ENCODE measurements around the gene FBXO10.
"Not testable (repeated sequence)": the region's sequence is repeated elsewhere in the genome, so short reads cannot be mapped to it uniquely, and the experiment has no call there.

FBXO10 gene

DNA sequence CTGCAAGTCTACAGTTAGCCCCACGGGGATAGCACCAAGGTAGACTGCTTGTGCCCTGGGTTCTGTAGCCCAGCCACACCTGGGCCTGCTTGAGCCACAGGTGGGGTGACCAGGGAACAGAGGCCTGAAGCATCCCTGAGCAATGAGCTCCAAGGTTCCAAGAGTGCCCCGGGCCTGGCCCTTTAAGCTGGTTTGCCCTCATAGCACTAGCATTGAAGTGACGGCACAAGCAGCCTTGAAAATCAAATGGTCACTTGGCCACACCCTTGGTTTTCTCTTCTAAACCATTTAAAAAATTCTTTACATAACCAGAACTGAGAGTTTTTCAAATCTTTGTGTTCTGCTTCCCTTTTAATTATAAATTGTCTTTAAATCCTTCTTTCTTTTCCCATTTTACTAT, 24.7 kb downstream of the FBXO10 start:
- no peak for DNase-seq (ENCODE audit: low read depth in 2 of 2)

DNA sequence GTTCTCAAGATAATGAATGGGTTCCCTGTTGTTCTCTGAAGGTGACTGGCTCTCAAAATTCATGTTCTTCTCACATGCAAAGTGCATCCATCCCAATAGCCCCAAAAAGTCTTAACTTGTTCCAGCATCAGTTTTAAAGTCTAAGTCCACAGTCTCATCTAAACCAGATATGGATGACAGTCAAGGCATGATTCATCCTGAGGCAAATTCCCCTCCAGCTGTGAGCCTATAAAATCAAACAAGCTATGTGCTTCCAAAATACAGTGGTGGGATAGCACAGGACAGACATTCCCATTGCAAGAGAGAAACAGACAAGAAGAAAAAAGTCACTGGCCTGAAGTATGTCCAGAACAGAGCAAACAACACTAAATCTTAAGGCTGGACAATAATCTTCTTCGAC, 25.4 kb downstream of the FBXO10 start:
- no peak for DNase-seq (ENCODE audit: low read depth in 2 of 2)

DNA sequence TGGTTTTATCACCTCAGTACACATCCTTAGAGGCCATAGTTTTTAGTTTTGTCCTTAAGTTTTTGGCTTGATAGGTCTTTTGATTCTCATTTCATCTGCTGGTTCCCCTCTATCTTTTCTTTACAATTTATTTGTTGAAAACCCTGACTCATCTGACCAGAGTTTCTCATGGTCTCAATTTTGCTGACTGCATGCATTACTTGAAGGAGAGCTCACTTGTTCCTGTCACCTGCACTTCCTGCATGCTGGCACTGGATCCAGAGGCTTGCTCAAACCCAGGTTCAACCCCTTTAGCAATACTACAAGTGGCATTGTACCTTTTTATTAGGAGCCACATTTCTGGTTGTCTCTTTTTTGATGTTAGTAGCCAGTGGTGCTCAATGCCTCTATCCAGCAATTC, 26.7 kb downstream of the FBXO10 start:
- DNase-seq (ENCODE audit: low read depth in 2 of 2), result no peak

DNA sequence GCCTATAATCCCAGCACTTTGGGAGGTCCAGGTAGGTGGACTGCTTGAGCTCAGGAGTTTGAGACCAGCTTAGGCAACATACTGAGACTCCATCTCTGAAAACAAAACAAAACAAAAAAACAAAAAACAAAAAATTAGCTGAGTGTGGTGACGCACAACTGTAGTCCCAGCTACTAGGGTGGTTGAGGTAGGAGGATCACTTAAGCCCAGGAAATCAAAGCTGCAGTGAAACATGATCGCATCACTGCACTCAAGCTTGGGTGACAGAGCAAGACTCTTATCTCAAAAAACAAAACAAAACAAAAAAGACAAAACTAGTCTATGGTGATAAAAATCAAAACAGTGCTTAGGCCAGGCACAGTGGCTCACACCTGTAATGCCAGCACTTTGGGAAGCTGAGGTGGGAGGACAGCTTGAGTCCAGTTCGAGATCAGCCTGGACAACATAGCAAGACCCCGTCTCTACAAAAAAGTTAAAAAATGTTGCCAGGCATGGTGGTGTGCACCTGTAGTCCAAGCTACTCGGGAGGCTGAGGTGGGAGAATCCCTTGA, 28.8 kb downstream of the FBXO10 start:
- no peak for DNase-seq (ENCODE audit: low read depth in 2 of 2)

DNA sequence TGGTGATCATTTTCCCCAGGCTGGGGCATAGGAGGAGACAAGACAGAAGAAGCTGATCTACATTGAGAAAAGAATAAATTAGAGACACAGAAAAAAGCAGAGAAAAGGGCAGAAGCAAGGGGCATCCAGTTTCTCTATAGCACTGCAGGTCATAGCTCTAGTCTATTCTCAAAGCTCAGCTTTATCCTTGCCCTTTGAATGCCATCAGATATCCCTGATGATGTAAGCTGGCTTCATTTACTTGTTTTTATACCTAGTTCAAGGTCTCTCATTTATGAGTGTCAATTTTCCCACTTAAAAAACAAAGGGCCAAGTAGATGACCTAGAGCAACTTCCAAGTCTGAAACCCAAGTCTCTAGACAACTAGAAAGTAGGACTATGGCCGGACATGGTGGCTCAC, 32.7 kb downstream of the FBXO10 start:
- no peak for DNase-seq (ENCODE audit: low read depth in 2 of 2)

DNA sequence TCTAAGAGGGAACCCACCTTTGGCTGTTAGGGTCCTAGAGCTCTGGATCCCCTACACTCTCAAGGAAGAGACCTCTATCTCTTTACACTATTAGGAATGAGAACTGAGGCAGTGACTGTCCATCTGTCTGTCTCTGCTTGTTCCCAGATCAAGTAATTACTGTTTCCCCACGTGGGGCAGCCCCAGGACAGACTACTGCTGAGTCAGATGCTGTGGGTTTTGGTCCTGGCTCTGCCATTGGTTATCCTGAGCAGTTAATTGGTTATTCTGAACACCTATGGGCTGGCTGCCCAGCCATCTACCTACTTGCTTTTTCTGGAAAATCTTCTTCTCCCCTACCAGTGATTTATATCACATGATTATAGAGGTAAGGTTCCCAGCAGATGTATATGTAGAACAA, 33.3 kb downstream of the FBXO10 start:
- DNase-seq (ENCODE audit: low read depth in 2 of 2), result no peak

DNA sequence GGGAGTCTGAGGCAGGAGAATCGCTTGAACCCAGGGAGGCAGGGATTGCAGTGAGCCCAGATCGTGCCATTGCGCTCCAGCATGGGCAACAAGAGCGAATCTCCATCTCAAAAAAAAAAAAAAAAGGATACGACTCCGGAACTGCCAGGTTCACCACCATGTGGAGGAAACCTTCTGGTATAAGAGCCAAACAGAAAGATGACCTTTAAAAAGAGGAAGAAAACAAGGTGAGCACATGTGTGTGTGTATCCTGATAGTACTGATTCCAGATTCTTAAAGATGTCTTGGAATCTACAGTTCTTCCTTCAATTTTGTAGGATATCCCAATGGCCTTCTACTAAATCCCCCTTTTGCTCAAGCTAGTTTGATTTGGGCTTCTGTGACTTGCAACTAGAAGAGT, 33.7 kb downstream of the FBXO10 start:
- no peak for DNase-seq (ENCODE audit: low read depth in 2 of 2)

DNA sequence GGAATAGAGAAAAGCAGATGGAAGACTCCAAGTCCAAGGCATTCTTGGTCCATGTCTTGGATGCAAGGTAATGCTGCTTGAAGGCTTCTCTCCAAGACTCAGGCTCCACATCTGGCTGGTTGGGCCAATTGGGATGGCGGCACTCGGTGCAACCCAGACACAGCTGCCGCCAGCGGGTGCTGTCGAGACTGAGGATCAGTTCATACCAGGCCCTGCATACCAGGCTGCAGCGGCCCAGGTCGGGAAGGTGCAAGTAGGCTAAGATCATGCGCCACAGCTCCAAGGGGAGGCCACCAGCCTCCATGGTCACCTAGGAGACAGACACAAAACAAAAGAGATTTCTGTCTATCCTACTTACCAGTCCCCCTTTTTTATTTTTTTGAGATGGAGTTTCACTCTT, 34.7 kb downstream of the FBXO10 start:
- no peak for DNase-seq (ENCODE audit: low read depth in 2 of 2)

DNA sequence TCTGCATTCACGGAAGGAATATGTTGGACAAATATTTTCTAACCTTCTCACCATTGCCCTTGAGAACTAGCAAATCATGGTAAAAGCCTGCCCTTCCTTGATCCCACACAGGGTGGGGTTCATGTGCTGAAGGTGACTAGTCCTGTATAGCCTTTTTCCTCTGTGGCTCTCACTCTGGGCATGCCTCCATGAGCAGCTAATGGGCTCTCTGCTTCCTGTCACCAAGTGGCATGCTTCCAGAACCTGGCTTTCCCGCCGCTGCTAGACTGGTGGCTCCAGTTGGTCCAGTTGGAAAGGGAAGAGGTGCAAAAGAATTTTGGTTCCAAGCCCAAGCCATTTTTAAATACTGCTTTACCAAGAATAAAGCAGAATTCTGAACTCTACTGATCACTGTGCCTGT, 35.5 kb downstream of the FBXO10 start:
- no peak for DNase-seq (ENCODE audit: low read depth in 2 of 2)

DNA sequence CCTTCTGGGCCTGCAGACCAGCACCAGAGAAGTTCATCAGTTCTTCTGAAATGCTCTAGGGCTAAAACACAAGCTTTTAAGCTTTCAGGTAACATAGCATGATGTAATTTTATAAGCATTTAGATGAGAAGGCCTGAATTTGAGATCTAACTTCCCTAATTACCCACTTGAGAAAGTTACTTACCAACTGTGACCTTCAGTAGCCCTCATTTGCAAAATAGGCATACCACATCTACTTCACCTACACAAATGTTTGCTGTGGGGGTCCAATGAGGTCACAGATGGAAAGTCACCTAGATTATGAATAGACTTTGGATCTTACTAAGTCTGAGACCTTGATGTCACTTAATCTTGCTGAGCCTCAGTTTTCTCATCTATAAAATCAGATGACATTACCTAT, 36.5 kb downstream of the FBXO10 start:
- DNase-seq (ENCODE audit: low read depth in 2 of 2), result no peak

DNA sequence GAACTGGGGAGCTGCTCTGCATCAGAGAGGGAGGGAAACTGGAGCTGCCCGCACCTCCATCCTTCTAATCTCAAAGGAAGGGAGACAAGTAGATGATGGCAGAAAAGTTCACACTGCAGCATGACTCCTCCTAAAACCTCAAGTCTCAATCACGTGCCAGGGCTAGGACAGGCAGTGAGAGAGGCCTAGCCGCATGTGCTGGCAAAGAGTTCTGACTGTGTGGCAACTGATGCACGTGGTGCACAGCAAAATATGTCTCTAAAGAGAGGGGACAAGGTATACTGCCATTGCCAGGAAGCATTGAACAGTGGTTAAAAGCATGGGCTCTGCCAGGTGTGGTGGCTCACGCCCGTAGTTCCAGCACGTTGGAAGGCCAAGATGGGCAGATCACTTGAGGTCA, 38.1 kb downstream of the FBXO10 start:
- no peak for DNase-seq (ENCODE audit: low read depth in 2 of 2)

DNA sequence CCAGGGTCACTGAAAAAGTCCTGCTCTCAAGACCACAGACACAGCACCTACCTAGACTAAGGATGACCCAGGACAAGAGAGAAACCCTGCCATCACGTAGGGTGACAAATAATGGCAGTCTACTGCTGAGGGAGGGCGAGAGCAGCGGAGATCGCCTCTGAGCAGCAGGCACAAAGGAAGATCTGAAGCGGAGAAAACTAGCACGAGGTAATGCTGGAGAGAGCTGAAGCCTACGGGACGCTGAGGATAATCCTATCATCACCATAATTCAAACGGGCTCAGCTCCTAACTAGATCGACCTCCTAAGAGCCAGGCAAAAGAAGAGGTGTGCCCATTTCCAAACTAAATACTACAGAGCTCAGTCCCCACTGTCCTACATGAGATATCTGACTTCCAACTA, 41.3 kb downstream of the FBXO10 start:
- DNase-seq (ENCODE audit: low read depth in 2 of 2), result no peak

DNA sequence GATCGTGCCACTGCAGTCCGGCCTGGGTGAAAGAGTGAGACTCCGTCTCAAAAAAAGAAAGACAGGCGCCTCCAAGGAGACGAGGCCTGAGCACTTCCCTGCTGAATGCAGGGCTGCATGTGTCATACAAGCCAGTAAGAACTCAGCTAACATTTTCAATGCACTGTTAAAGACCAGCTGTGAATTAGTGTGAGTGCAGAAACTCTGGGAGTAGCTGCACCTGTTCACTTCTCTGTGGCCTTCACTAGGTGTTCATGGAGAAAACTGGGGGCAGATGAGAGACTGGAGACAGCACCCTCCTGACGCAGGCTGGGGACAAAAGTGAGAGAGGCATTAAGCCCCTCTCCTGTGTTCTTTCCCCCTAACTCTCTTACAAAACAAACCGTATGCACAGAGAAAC, 41.8 kb downstream of the FBXO10 start:
- no peak for DNase-seq (ENCODE audit: low read depth in 2 of 2)

DNA sequence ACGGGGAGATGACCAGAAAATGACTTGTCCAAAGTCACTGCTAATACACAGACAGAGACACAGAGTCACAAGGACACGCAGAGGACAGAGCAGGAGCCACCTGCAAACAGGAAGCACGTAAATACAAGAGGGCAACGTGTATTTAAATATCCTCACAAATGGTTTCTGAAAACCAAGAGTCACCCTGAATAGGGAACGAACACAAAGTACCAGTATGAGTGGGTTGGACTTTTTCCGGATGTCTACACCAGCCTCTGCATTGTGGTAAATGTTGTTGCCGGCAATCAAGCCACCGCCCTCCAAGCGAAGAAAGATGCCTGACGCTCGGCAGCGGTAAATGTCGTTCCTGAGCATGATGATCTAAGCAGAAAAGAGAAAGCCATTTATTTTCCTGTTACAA, 44.5 kb downstream of the FBXO10 start:
- no peak for DNase-seq (ENCODE audit: low read depth in 2 of 2)

DNA sequence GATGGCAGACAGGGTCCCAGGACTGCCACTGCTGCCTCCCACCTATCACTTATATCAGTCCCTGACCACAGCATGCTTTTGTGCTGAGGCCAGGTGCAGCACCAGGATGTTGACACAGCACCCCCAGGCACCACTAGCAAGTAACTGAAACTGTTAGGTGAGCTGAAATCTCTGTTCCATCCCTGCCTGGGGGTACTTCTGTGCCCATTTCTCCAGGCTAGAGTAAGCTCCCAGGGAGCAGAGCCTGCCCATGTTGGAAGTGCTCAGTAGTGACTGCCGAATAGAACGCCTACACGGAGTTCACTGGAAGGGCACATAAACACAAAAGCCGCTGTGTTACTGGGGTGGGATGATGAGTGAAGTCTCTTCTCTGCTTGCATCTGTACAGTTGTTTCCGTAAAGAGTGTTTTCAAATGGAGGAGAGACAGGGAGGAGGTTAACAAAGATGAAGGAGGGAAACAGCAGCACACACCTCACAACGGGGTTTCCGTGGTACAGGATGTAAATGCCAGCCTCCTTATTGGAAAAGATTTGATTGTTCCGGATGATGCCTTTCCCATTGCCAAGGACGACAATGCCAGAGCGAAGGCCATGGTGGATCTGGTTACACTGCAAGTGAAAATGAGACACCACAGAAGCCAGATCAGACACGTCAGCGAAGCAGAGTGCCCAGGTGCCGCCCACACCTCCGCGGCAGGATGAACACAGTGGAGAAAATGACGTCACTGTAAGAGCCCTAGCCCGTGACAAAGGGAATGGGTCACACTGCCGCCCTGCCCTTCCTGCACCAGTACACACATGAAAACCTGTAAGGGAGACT, 47.3 kb downstream of the FBXO10 start:
- DNase-seq (ENCODE audit: low read depth in 2 of 2), result peak; percentile 41 to 71

DNA sequence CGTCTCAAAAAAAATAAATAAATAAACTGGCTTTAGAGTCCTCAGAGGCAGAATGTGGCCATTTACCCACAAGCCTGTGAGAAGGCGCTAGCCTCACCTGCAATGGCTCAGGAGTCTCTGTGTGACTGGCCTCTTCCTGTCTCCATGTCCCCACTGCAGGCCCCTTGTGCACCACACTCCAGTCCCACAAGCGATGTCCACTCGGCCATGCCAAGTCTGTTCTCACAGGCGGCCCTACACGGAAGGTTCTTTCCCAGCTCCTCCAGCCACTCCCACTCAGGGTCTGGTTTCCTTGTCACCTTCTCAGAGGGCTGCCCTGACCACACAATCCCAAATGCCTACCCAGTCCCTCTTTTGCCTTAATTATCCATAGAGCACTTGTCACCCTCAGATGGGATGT, 52.3 kb downstream of the FBXO10 start:
- no peak for DNase-seq (ENCODE audit: low read depth in 2 of 2)

DNA sequence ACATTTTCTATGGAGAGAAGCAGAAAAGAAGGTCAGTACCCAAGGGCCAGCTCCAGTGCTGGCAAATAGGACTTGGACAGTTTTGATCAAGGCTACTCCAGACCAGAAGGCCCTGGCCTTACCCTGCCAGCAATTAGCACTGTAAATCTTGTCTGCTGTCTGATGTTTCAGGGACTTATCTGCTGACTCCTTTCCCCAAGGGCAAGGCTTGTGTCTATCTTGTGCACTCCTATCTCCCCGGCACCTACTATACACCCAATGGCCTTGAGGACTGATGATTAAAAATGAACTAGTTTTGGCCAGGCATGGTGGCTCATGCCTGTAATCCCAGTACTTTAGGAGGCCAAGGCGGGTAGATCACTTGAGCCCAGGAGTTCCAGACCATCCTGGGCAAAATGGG, 53.2 kb downstream of the FBXO10 start:
- no peak for DNase-seq (ENCODE audit: low read depth in 2 of 2)

DNA sequence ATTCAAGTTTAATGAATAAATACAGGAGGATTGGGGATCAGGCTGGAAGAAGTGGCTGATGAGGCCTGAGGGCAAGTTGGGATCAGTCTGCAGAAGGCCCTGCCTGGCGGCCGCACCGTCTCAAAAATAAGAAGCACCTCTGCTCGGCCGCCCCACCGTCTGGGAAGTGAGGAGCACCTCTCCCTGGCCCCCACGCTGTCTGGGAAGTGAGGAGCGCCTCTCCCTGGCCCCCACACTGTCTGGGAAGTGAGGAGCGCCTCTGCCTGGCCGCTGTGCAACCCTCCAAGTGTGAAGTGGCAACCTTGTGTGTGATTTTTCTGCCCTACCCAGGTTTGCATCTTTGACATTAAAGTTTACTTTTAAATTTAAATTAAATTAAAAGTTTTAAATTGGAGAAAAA, 55.1 kb downstream of the FBXO10 start:
- DNase-seq (ENCODE audit: low read depth in 2 of 2), result no peak

DNA sequence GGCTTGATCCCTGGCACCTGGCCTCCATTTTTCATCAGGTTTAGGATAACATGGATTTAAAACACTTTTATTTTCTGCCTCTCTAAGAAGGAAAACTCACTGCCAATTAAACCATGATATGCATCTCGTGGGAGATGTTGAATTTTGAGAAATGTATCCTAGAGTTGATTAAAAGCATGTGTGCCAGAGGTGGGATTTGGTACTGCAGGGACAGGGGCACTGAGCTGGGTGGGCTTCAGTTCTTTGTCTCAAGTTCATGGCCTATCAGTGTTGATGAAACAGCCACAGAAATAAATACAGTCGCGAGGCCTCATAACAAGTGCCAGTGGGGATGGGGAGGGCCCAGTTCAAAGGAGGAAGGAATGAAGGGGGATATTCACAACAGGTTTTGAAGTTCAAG, 55.5 kb downstream of the FBXO10 start:
- no peak for DNase-seq (ENCODE audit: low read depth in 2 of 2)

DNA sequence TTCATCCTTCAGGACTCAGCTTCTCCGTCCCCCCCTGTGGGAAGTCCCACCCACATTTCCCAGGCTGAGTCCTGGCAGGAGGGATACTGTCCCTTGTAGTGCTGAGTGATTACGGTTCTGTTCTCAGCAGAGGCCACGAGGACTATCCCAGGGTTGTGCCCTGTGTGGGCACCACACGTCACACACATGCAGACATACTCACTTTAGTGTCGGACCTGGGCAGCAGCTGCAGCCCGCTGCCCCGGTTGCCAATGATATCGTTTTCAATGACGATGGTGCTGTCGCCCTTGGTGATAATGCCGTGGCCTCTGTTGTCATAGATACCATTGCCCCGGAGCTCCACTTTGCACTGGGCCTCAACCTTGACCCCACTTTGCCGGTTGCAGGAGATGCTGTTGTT, 58.3 kb downstream of the FBXO10 start:
- DNase-seq (ENCODE audit: low read depth in 2 of 2), result no peak

DNA sequence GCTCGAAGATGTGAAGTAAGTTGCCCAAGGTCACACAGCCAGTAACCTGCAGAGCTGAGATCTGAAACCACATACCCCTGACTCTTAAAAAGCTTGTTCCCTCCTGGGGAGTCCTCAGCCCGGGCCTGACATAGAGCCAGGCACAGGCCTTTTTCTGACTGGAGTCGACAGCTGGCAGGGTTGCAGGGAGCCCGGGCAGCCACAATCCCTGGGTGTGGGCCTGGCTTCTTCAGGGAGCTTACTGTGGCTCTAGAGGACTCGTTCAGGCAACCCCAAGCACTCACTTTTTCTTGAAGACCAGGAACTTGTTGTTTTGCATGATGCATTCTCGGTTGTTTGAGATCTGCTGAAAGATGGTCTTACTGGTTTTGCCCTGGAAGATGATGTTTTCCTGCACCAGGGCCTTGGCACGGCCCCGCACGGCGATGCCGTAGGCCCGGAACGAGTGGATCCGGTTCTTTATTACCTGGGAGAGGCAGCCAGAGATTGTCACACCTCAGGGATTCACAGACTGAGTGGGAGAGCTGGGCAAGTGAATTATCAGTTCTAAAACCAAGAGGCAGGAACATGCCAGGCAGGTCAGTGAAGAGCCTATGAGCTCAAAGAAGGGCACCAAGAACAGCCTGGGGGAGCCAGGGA, 60.4 kb downstream of the FBXO10 start:
- no peak for DNase-seq (ENCODE audit: low read depth in 2 of 2)

DNA sequence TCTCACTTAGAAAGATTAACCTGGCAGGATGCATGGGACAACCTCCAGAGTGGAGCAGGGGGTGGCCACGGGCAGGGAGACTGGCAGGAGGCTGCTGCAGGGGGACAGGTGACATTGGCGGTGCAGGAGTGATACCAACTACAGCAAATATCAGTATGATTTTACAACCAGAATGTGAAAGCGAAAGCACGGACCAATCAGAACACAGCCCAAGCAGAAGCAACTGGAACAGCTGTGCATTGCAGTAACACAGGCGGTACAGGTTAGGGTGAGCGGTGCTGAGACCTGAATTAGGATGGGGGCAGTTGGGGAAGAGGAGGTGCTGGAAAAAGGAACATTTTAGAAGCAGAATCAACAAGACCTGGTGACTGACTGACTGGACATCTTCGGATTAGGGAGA, 61.2 kb downstream of the FBXO10 start:
- DNase-seq (ENCODE audit: low read depth in 2 of 2), result no peak

DNA sequence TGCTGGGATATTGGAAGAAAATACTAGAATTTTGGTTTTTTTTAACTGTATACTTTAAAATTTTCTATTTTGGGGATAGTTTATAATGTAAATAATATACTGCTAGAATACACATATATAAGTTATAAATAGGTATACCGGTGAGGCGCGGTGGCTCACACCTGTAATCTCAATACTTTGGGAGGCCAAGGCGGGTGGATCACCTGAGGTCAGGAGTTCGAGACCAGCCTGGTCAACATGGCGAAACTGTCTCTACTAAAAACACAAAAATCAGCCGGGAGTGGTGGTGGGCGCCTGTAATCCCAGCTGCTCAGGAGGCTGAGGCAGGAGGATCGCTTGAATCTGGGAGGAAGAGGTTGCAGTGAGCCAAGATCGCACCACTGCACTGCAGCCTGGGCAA, 61.8 kb downstream of the FBXO10 start:
- not testable (repeated sequence) for DNase-seq (ENCODE audit: low read depth in 2 of 2)
